Hepatocyte (in vitro differentiated cells): Measurements from ENCODE around the gene PPP1R27. TPM values are rescaled to one million over a fixed set of nuclear protein-coding genes. Genes with fewer than 3 reads are reported as not detected.

Experiments used
- DNase-seq: peaks from one replicate; pipeline ENCODE4 v3.0.0-alpha.2; 2016; ENCODE audit warnings: low spot score
- H2AFZ ChIP-seq: fragments of 200-600 bp; sonication (generic); 2 replicates; pipeline ENCODE4 v1.6.0; 2016; ENCODE audit warnings: antibody characterized with exemption, mild to moderate bottlenecking
- H3K27ac ChIP-seq: fragments of 200-600 bp; sonication (generic); 2 replicates; pipeline ENCODE4 v1.5.1; 2016; ENCODE audit warnings: mild to moderate bottlenecking
- H3K27me3 ChIP-seq: fragments of 200-600 bp; sonication (generic); 2 replicates; pipeline ENCODE4 v1.6.1; 2016
- H3K36me3 ChIP-seq: fragments of 200-600 bp; sonication (generic); replicated peaks from 2 replicates; pipeline ENCODE4 v1.5.1; 2016; ENCODE audit warnings: low read depth; ENCODE audit not compliant: insufficient read depth
- H3K4me1 ChIP-seq: fragments of 200-600 bp; sonication (generic); 2 replicates; pipeline ENCODE4 v1.5.1; 2016; ENCODE audit warnings: mild to moderate bottlenecking, moderate library complexity; ENCODE audit not compliant: insufficient read depth
- H3K4me2 ChIP-seq: fragments of 200-600 bp; sonication (generic); 2 replicates; pipeline ENCODE4 v1.6.0; 2016
- H3K4me3 ChIP-seq: fragments of 200-600 bp; sonication (generic); 2 replicates; pipeline ENCODE4 v1.5.1; 2016; ENCODE audit warnings: mild to moderate bottlenecking
- H3K79me2 ChIP-seq: fragments of 200-600 bp; sonication (generic); 2 replicates; pipeline ENCODE4 v1.6.0; 2017; ENCODE audit warnings: mild to moderate bottlenecking
- H3K9me2 ChIP-seq: fragments of 200-600 bp; sonication (generic); replicated peaks from 2 replicates; pipeline ENCODE4 v1.6.0; 2017; ENCODE audit warnings: mild to moderate bottlenecking; ENCODE audit not compliant: insufficient read depth
- H3K9me3 ChIP-seq: fragments of 200-600 bp; sonication (generic); 2 replicates; pipeline ENCODE4 v1.5.1; 2016; ENCODE audit warnings: low read depth, mild to moderate bottlenecking
- H4K20me1 ChIP-seq: fragments of 200-600 bp; sonication (generic); 2 replicates; pipeline ENCODE4 v1.6.0; 2016; ENCODE audit warnings: mild to moderate bottlenecking; ENCODE audit not compliant: insufficient read depth, poor library complexity, severe bottlenecking
- EZH2 ChIP-seq: fragments of 200-600 bp; sonication (generic); IDR thresholded peaks from 2 replicates; pipeline ENCODE4 v1.6.1; 2016; ENCODE audit warnings: antibody characterized with exemption, mild to moderate bottlenecking, borderline replicate concordance
- EZH2phosphoT487 ChIP-seq: fragments of 200-600 bp; sonication (generic); IDR thresholded peaks from one replicate; pipeline ENCODE4 v1.6.1; 2018; ENCODE audit warnings: antibody characterized with exemption, mild to moderate bottlenecking, low read depth, moderate library complexity; ENCODE audit not compliant: unreplicated experiment, severe bottlenecking
- WGBS: methylation state at CpG from one replicate; pipeline ENCODE4 v1.1.6; 2016; ENCODE audit warnings: low lambda C conversion rate; ENCODE audit errors: missing lambda C conversion rate; 5-methylcytosine and 5-hydroxymethylcytosine counted together
- polyA plus RNA-seq: library from polyadenylated mRNA; unstranded; fragments of >200 nt; fragmentation: Nextera tagmentation; extraction: Ambion mirVana; gene quantifications from 2 replicates; pipeline ENCODE4 v1.2.1, GENCODE V29; 2016
- total RNA-seq: library from RNA; depleted of rRNA; stranded (reverse); fragments of >200 nt; gene quantifications from 2 replicates; pipeline ENCODE4 v1.2.3, GENCODE V29; 2014
- TF ChIP-seq, protein P1 (sequence below): fragments of 200-600 bp; sonication (generic); IDR thresholded peaks from 2 replicates; pipeline ENCODE4 v1.5.1; 2016; ENCODE audit warnings: antibody characterized with exemption, mild to moderate bottlenecking; ENCODE audit not compliant: poor library complexity

Gene PPP1R27
- total and polyA plus RNA-seq, 2 experiments from 2014 or later = 0.56 TPM; not detected in 1

DNA sequence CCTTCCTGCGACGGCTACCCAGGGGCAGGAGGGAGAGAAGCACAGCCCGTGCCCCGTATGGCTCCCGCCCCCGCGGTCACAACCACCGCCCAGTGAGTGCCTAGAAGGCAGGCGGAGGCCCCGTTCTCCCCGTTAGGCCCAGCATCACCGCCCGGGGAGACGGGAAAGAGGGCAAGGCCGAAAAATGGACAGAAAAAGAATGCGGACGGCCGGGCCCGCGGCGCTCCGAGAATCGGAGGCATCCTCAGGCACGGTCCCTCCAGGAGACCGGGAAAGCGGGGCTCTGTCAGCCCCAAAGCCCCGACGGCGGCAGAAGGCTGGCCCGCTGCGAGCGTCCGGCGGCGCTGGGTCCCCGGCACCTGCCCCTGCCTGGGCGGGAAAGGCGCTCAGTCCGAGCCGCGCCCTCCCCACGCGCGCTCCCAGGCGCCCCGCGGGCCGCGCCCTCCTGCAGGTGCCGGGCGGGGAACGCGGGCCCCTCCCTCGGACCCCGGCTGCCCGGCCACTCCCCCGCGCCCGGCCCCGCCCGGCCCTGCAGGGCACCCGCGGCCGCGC, 2.2 kb downstream of the PPP1R27 start:
- Histone ChIP-seq H3K4me1 (peaks cover 21% of the 10 kb centered on the region), H3K9me3 (no peaks in the 10 kb centered on the region), H3K4me2 (peak overlapping the region; percentile 88), H4K20me1 (no peaks in the 10 kb centered on the region), H3K27me3 (no peaks in the 10 kb centered on the region), H3K79me2 (peaks cover 52% of the 10 kb centered on the region), H3K36me3 (no peaks in the 10 kb centered on the region), H2AFZ (peak overlapping the region; percentile 40), H3K27ac (peak overlapping the region; percentile 91), H3K9me2 (no peaks in the 10 kb centered on the region), H3K4me3 (peak overlapping the region; percentile 98)
- TF ChIP-seq EZH2 (no peak), EZH2phosphoT487 (no peak)
- TF ChIP-seq, protein P1, sequence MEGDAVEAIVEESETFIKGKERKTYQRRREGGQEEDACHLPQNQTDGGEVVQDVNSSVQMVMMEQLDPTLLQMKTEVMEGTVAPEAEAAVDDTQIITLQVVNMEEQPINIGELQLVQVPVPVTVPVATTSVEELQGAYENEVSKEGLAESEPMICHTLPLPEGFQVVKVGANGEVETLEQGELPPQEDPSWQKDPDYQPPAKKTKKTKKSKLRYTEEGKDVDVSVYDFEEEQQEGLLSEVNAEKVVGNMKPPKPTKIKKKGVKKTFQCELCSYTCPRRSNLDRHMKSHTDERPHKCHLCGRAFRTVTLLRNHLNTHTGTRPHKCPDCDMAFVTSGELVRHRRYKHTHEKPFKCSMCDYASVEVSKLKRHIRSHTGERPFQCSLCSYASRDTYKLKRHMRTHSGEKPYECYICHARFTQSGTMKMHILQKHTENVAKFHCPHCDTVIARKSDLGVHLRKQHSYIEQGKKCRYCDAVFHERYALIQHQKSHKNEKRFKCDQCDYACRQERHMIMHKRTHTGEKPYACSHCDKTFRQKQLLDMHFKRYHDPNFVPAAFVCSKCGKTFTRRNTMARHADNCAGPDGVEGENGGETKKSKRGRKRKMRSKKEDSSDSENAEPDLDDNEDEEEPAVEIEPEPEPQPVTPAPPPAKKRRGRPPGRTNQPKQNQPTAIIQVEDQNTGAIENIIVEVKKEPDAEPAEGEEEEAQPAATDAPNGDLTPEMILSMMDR = no peak
- peak; percentile 55 for DNase-seq
- 2% methylated on average over 23 of the region's 65 CpGs for WGBS

DNA sequence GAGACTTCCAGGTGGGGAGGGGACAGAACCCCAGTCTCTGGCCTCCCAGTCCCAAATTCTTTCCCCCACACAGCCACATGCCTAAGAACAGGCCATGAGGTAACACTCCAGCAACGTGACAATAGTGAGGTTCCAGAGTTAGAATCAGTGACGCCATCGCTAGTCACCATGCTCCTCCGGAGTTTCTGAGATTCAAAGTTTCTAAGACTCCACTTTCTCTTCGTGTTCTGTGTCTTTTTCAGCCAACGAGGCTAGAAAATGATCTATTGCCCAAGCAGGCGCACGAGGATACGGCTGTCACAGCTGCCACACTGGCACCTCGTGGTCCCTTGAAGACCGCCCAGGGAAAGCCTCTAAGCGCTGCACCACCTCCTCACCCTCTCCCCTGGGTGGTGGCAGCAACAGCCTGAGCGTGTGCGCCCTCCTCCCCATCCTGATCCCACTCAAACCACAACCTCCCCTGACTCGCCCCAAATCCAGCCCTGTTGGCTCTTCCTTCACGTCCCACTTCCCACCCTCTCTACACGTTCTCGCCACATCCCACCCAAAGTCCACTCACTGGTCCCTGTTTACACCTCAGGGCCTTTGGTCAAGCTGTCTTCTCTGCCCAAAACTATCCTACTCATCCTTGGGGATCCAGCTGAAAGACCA, 2.8 kb downstream of the PPP1R27 start:
- 57% methylated on average over 18 of the region's 18 CpGs for WGBS
- H3K9me2 ChIP-seq = no peaks in the 10 kb centered on the region
- peaks cover 56% of the 10 kb centered on the region for H3K79me2 ChIP-seq
- H4K20me1 ChIP-seq = no peaks in the 10 kb centered on the region
- no peak for TF ChIP-seq EZH2phosphoT487
- peak overlapping the region; percentile 40 for H2AFZ ChIP-seq
- H3K4me2 ChIP-seq = peak overlapping the region; percentile 88
- peak overlapping the region; percentile 91 for H3K27ac ChIP-seq
- DNase-seq = no peak
- no peaks in the 10 kb centered on the region for H3K27me3 ChIP-seq
- H3K36me3 ChIP-seq = no peaks in the 10 kb centered on the region
- H3K9me3 ChIP-seq = no peaks in the 10 kb centered on the region
- peak overlapping the region; percentile 98 for H3K4me3 ChIP-seq
- H3K4me1 ChIP-seq = peaks cover 21% of the 10 kb centered on the region

DNA sequence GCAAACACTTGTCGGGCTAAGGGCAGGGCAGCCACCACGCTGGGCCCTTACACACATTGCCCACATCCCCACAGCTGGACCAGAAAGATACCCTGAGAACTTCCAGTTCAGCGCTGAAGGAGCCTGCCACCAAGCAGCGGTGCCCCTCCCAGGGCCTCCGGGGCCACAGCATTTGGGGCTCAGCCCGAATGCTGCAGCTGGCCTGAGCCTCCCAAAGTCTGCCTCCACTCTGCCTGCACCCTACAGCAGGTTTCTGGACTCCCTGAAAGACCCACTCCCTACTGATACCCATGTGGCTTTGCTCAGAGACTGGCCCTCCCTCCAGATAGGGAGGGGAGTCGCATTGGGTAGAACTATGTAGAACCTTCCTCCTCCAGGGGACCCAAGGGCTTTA, 3.3 kb downstream of the PPP1R27 start:
- H3K79me2 ChIP-seq = peaks cover 59% of the 10 kb centered on the region
- no peaks in the 10 kb centered on the region for H3K36me3 ChIP-seq
- H3K4me2 ChIP-seq = peak overlapping the region; percentile 88
- H3K9me3 ChIP-seq = no peaks in the 10 kb centered on the region
- no peak overlapping the region for H3K4me3 ChIP-seq
- no peaks in the 10 kb centered on the region for H3K9me2 ChIP-seq
- TF ChIP-seq EZH2 = no peak
- TF ChIP-seq, protein P1 = no peak
- TF ChIP-seq EZH2phosphoT487 = no peak
- peaks cover 21% of the 10 kb centered on the region for H3K4me1 ChIP-seq
- H3K27ac ChIP-seq = peak overlapping the region; percentile 91
- no peaks in the 10 kb centered on the region for H4K20me1 ChIP-seq
- WGBS = 96% methylated on average over 7 of the region's 7 CpGs
- no peaks in the 10 kb centered on the region for H3K27me3 ChIP-seq
- DNase-seq = no peak
- H2AFZ ChIP-seq = no peak overlapping the region

DNA sequence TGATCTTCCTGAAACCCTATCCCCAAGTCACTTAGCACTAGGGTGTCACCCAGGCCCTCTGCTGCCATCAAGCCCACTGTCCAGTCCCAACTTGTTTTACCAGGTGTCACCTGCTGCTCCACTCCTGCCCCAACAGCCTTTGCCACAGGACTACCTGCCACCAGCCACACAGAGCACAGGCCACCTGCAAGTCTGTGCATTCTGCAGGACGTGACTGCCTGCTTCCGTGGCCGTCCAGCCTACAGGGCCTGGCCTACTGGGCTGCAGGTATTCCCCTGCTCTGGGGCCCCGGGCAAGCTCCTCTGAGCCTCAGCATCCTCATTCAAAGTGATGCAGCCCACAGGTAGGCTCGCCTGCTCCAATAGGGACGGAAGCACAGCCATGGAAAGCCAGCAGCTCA, 5.0 kb downstream of the PPP1R27 start:
- Histone ChIP-seq H3K9me2 (no peaks in the 10 kb centered on the region), H3K27ac (no peak overlapping the region), H3K79me2 (peaks cover 59% of the 10 kb centered on the region), H3K9me3 (no peaks in the 10 kb centered on the region), H3K27me3 (no peaks in the 10 kb centered on the region), H3K4me2 (no peak overlapping the region), H3K4me1 (peaks cover 21% of the 10 kb centered on the region), H3K36me3 (no peaks in the 10 kb centered on the region), H3K4me3 (no peak overlapping the region), H2AFZ (no peak overlapping the region), H4K20me1 (no peaks in the 10 kb centered on the region)
- TF ChIP-seq, protein P1 = no peak
- TF ChIP-seq EZH2phosphoT487 = no peak
- no peak for TF ChIP-seq EZH2
- WGBS = 96% methylated on average over 6 of the region's 6 CpGs
- no peak for DNase-seq
